Endometrial microvascular endothelial cells (primary cell): ENCODE results near the gene MGAT3. TPM values are rescaled to one million over a fixed set of nuclear protein-coding genes. Genes with fewer than 3 reads are reported as not detected.
"Not testable (repeated sequence)": the region's sequence is repeated elsewhere in the genome, so short reads cannot be mapped to it uniquely, and the experiment has no call there.

Experiments
- in situ Hi-C: cut with HindIII; loops from 2 replicates; pipeline ENCODE4 v1.10.0; 2017; ENCODE audit warnings: low sequenced_read_pairs, low pct_unique_long_range_greater_than_20kb; ENCODE audit errors: inconsistent ontology term
- total RNA-seq: library from RNA; depleted of rRNA; stranded (reverse); fragments of >200 nt; gene quantifications from one replicate; pipeline ENCODE4 v1.2.3, GENCODE V29; 2015; ENCODE audit errors: inconsistent ontology term

Gene MGAT3
- not detected for total RNA-seq

- in situ Hi-C loops = no loop called here
These were observed at the start of gene MGAT3 for GRCh38 chr22:39456522-39457197. Gene MGAT3 (plus strand): TSS chr22:39457012. CDS start chr22:39487348, 30,336 bp downstream.

- in situ Hi-C loops = no loop called here
These were observed 48.6 kb upstream of the MGAT3 start for GRCh38 chr22:39408173-39408572.

- in situ Hi-C loops = no loop called here
These were observed 48.0 kb upstream of the MGAT3 start for GRCh38 chr22:39408807-39409206.

DNA sequence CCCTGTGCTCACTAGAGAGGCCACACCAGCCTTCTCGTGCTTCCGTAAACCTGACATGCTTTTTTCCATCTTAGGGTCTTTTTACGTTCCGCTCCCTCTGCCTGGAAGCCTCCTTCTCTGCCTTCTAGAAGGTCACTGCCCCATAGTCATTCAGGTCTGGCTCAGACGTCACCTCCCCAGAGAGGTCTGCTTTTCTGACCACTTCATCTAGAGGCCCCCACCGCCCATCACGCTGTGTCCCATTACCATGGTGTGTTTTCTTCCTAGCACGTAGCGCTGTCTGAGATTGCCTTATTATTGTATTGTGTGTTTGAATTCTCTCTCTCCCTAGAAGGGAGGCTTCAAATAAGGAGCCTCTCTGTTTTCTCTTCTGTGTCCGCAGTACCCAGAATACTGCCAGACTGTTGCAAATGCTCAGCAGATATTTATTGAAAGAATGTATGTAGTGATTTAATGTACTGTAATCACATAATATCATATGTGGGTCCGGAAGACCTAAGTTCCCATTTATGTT, 47.2 kb upstream of the MGAT3 start:
- in situ Hi-C loops = no loop called here

DNA sequence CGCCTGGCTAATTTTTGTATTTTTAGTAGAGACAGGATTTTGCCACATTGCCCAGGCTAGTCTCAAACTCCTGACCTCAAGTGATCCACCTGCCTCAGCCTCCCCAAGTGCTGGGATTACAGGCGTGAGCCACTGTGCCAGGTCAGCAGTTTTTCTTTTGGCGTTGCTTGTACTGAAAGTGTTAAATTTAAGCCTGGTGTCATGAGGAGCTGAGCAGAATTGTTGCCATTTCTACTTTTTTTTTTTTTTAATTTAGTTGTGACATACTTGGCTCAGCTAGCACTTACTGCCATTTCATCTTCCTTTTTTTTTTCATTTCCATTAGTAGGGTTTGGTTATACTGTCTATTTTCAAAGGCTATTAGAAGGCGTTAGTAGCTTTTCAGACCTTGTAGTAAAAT, 46.5 kb upstream of the MGAT3 start:
- in situ Hi-C loops = no loop called here

DNA sequence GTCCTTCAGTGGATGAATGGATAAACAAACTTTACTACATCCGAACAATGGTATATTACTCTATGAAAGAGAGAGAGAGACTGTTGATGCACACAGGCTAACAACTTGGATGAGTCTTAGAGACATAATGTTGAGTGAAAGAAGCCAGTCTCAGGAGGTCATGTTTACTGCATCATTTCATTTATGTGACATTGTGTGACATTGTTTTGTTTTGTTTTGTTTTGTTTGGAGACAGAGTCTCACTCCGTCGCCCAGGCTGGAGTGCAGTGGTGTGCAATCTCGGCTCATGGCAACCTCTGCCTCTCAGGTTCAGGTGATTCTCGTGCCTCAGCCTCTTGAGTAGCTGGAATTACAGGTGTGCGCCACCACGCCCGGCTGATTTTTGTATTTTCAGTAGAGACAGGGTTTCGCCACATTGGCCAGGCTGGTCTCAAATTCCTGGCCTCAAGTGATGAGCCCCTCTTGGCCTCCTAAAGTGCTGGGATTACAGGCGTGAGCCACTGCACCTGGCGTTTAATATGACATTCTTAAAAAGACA, 44.9 kb upstream of the MGAT3 start:
- in situ Hi-C loops = not testable (repeated sequence)

DNA sequence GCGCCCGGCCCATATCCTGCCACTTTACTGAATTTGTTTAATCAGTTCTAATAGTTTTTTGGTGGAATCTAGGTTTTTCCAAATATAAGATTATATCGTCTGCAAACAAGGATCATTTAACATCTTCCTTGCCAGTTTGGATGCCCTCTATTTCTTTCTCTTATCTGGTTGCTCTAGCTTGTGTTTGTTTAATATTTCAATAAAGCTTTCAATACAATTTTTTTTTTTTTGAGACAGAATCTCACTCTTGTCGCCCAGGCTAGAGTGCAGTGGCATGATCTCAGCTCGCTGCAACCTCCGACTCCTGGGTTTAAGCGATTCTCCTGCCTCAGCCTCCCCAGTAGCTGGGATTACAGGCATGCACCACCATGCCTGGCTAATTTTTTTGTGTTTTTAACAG, 43.6 kb upstream of the MGAT3 start:
- in situ Hi-C loops = not testable (repeated sequence)

DNA sequence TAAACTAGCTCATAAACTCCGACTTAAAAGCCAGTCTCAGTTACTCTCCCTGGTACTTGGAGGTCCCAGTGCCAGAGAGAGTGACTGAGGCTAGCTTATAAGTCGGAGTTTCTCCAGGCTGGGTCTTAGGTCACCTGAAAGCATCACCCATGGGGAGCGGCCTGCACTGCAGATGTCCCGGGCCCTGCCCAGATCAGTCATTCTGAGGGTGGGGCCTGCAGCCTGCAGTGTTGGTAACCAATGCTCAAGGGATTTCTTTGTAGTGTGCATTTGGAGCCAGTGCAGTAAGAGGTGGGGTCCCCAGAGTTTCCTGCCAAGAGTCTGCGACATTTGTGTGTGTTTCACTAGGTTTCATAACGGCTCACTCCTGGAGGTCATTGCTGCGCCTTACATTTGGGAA, 42.4 kb upstream of the MGAT3 start:
- in situ Hi-C loops = no loop called here

GRCh38 chr22:39414886-39415285, 41.9 kb upstream of the MGAT3 start:
- in situ Hi-C loops = no loop called here

GRCh38 chr22:39415506-39415905, 41.3 kb upstream of the MGAT3 start:
- in situ Hi-C loops = no loop called here

DNA sequence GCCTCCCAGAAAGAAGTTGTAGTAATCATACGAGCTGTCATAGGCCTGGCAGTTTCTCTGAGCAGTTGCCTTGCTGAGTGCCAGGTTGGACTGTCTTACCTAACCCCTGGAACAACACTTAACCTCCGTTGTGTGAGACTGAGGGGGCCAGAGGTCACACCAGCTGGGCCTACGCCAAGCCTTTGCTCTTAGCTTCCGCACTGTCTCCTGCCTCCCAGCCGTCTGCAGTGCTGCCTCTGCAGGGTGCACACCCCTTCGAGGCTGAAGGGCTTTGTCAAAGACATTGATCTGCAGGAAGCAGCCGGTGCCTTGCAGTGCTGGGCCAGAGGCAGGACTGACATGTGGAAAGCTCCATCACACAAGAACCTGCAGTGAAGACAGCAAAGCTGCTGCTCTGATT, 40.5 kb upstream of the MGAT3 start:
- in situ Hi-C loops = no loop called here

DNA sequence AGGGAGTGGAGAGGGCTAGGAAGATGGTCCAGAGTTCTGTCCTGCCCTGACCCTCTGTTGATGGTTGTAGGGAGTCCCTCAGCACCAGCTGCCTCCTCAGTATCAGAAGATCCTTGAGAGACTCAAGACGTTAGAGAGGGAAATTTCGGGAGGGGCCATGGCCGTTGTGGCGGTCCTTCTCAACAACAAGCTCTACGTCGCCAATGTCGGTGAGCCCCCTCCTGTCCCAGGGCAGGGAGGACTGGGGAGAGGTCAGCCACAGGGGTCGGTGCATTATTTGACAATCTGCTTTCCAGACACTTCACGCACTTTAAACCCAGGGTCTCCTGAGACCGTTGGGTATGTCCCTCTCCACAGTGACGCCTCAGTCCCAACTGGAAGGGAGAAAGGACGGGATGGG, 39.2 kb upstream of the MGAT3 start:
- in situ Hi-C loops = no loop called here

GRCh38 chr22:39418696-39419095, 38.1 kb upstream of the MGAT3 start:
- in situ Hi-C loops = no loop called here

- in situ Hi-C loops = no loop called here
These were observed 37.7 kb upstream of the MGAT3 start for GRCh38 chr22:39419096-39419495.

DNA sequence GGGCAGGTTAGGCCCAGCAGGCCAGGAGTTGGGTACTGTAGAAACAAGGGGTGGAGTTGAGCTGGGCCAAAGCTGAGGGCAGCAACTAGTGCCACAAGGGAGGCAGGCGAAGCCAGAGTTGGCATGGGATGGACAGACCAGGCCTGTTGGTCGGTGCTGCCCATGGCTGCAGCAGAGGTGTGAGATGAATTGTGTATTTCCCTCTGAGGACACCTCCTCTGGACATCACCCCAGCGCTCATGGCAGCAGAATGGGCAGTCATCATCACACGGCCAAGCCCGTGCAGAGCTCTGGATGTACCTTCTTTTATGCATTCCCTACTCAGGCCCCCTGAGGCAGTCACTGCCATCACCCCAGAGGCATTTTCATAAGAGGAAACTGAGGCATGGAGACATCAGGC, 36.9 kb upstream of the MGAT3 start:
- in situ Hi-C loops = no loop called here

- in situ Hi-C loops = no loop called here
These were observed 35.1 kb upstream of the MGAT3 start for GRCh38 chr22:39421691-39422090.

GRCh38 chr22:39422101-39422500, 34.7 kb upstream of the MGAT3 start:
- in situ Hi-C loops = no loop called here

DNA sequence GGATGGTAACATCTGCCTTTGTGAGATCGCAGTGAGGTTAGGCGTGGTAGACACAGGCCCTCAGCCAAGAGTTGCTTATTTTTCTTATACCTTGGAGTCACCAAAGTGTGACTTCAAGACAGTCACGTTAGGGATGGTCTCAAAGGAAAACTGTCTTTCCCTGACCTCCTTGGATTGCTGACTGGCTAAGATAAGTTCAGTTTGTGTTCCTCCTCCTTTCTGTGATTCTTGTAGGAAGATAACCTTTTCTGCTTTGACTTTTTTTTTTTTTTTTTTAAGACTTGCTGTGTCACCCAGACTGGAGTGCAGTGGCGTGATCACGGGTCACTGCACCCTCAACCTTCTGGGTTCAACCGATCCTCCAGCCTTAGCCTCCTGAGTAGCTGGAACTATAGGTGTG, 34.1 kb upstream of the MGAT3 start:
- in situ Hi-C loops = no loop called here

GRCh38 chr22:39423976-39424375, 32.8 kb upstream of the MGAT3 start:
- in situ Hi-C loops = no loop called here

DNA sequence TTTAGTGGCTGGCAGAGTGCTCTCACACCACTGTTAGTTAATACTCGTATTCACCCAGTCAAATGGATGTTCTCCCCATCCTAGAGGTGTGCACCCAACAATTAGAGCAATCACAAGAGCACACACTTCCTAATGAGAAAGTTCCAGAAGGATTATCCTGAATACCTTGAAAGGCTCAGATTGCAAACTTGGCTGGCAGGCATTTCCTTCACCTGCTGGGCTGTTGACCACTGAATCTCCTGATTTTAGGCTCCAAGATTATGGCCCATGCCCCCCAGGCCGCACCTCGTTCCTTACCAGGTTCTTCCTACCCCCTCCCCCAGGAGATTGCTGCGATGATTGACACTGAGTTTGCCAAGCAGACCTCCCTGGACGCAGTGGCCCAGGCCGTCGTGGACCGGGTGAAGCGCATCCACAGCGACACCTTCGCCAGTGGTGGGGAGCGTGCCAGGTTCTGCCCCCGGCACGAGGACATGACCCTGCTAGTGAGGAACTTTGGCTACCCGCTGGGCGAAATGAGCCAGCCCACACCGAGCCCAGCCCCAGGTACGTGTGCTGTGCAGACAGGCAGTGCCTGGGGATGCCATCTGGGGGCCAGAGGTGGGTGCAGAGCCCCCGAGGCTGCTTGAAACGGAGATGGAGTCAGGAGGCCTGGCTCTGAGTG, 30.3 kb upstream of the MGAT3 start:
- in situ Hi-C loops = no loop called here
